ENCODE results near the gene GAS7.

GAS7 gene

GRCh38 chr17:9918352-9918751 lies 280.1 kb downstream of the GAS7 start:
- Histone ChIP-seq H3K36me3 (ENCODE audit: control insufficient read depth in 4 of 4, insufficient read depth in 4 of 4, low read length in 3 of 4) (peaks cover 0 to 8% (median 4%) of the 10 kb centered on the region in 4 experiments), H3K27ac (ENCODE audit: insufficient read depth in 1 of 2, low read depth in 1 of 2, low read length in 2 of 2, poor library complexity in 1 of 2, severe bottlenecking in 2 of 2) (no peak overlapping the region), H3K9me3 (ENCODE audit: control extremely low read depth in 1 of 5, control insufficient read depth in 4 of 5, insufficient read depth in 2 of 5, low read depth in 1 of 5, low read length in 4 of 5) (no peaks in the 10 kb centered on the region), H3K27me3 (replicated peaks in 2 of 5; ENCODE audit: control insufficient read depth in 4 of 5, insufficient read depth in 5 of 5, low read length in 4 of 5) (no peaks in the 10 kb centered on the region), H3K4me3 (ENCODE audit: control insufficient read depth in 1 of 7, extremely low read depth in 1 of 7, insufficient read depth in 4 of 7, low read depth in 2 of 7, low read length in 6 of 7) (no peak overlapping the region), H3K4me1 (ENCODE audit: control extremely low read depth in 1 of 4, control insufficient read depth in 4 of 4, insufficient read depth in 4 of 4, low read length in 3 of 4) (no peaks in the 10 kb centered on the region)
- 97% methylated on average over 4 of the region's 8 CpGs for WGBS (ENCODE audit: insufficient coverage)
- ChIA-PET POLR2A (no interaction called here), CTCF (interaction anchor here (2.7 kb wide), 1 partner anchor 12 kb away, joined by 8 read pairs; no protein-coding TSS in a partner anchor)
- DNase-seq, result no peak

- WGBS (ENCODE audit: insufficient coverage), result 91% methylated on average over 18 of the region's 19 CpGs
- Histone ChIP-seq H3K9me3 (ENCODE audit: control extremely low read depth in 1 of 5, control insufficient read depth in 4 of 5, insufficient read depth in 2 of 5, low read depth in 1 of 5, low read length in 4 of 5) (no peaks in the 10 kb centered on the region), H3K36me3 (ENCODE audit: control insufficient read depth in 4 of 4, insufficient read depth in 4 of 4, low read length in 3 of 4) (peaks cover 0 to 8% (median 4%) of the 10 kb centered on the region in 4 experiments), H3K4me1 (ENCODE audit: control extremely low read depth in 1 of 4, control insufficient read depth in 4 of 4, insufficient read depth in 4 of 4, low read length in 3 of 4) (no peaks in the 10 kb centered on the region), H3K4me3 (ENCODE audit: control insufficient read depth in 1 of 7, extremely low read depth in 1 of 7, insufficient read depth in 4 of 7, low read depth in 2 of 7, low read length in 6 of 7) (no peak overlapping the region), H3K27ac (ENCODE audit: insufficient read depth in 1 of 2, low read depth in 1 of 2, low read length in 2 of 2, poor library complexity in 1 of 2, severe bottlenecking in 2 of 2) (no peak overlapping the region), H3K27me3 (replicated peaks in 2 of 5; ENCODE audit: control insufficient read depth in 4 of 5, insufficient read depth in 5 of 5, low read length in 4 of 5) (no peaks in the 10 kb centered on the region)
- POLR2A ChIA-PET, result no interaction called here
- no peak for DNase-seq
- CTCF ChIA-PET, result interaction anchor here (2.7 kb wide), 1 partner anchor 13 kb away, joined by 8 read pairs; no protein-coding TSS in a partner anchor
Measured at GRCh38 chr17:9917801-9918200, 280.6 kb downstream of the GAS7 start.

GRCh38 chr17:9917131-9917530 lies 281.3 kb downstream of the GAS7 start:
- CTCF ChIA-PET, result interaction anchor here (1.0 to 2.7 kb wide), 2 partner anchors 13 to 18 kb away, joined by 3 to 8 read pairs; no protein-coding TSS in a partner anchor

GRCh38 chr17:9916108-9916507 lies 282.3 kb downstream of the GAS7 start:
- H3K4me3 ChIP-seq (ENCODE audit: control insufficient read depth in 1 of 7, extremely low read depth in 1 of 7, insufficient read depth in 4 of 7, low read depth in 2 of 7, low read length in 6 of 7), result no peak overlapping the region
- no peaks in the 10 kb centered on the region for H3K4me1 ChIP-seq (ENCODE audit: control extremely low read depth in 1 of 4, control insufficient read depth in 4 of 4, insufficient read depth in 4 of 4, low read length in 3 of 4)
- ChIA-PET CTCF (interaction anchor here (1.0 kb wide), 1 partner anchor 19 kb away, joined by 3 read pairs; no protein-coding TSS in a partner anchor), POLR2A (no interaction called here)
- no peak for DNase-seq
- 98% methylated on average over 5 of the region's 8 CpGs for WGBS (ENCODE audit: insufficient coverage)
- H3K9me3 ChIP-seq (ENCODE audit: control extremely low read depth in 1 of 5, control insufficient read depth in 4 of 5, insufficient read depth in 2 of 5, low read depth in 1 of 5, low read length in 4 of 5), result no peaks in the 10 kb centered on the region
- H3K27ac ChIP-seq (ENCODE audit: insufficient read depth in 1 of 2, low read depth in 1 of 2, low read length in 2 of 2, poor library complexity in 1 of 2, severe bottlenecking in 2 of 2), result no peak overlapping the region
- peaks cover 0 to 8% (median 4%) of the 10 kb centered on the region in 4 experiments for H3K36me3 ChIP-seq (ENCODE audit: control insufficient read depth in 4 of 4, insufficient read depth in 4 of 4, low read length in 3 of 4)
- H3K27me3 ChIP-seq (replicated peaks in 2 of 5; ENCODE audit: control insufficient read depth in 4 of 5, insufficient read depth in 5 of 5, low read length in 4 of 5), result no peaks in the 10 kb centered on the region

More at GRCh38 chr17:9917131-9917530, 281.3 kb downstream of the GAS7 start:
- H3K27ac ChIP-seq (ENCODE audit: insufficient read depth in 1 of 2, low read depth in 1 of 2, low read length in 2 of 2, poor library complexity in 1 of 2, severe bottlenecking in 2 of 2), result no peak overlapping the region
- H3K9me3 ChIP-seq (ENCODE audit: control extremely low read depth in 1 of 5, control insufficient read depth in 4 of 5, insufficient read depth in 2 of 5, low read depth in 1 of 5, low read length in 4 of 5), result no peaks in the 10 kb centered on the region
- H3K36me3 ChIP-seq (ENCODE audit: control insufficient read depth in 4 of 4, insufficient read depth in 4 of 4, low read length in 3 of 4), result peaks cover 0 to 8% (median 4%) of the 10 kb centered on the region in 4 experiments
- H3K4me3 ChIP-seq (ENCODE audit: control insufficient read depth in 1 of 7, extremely low read depth in 1 of 7, insufficient read depth in 4 of 7, low read depth in 2 of 7, low read length in 6 of 7), result no peak overlapping the region
- WGBS (ENCODE audit: insufficient coverage), result 95% methylated on average over 11 of the region's 13 CpGs
- POLR2A ChIA-PET, result no interaction called here
- no peaks in the 10 kb centered on the region for H3K4me1 ChIP-seq (ENCODE audit: control extremely low read depth in 1 of 4, control insufficient read depth in 4 of 4, insufficient read depth in 4 of 4, low read length in 3 of 4)
- DNase-seq, result no peak
- no peaks in the 10 kb centered on the region for H3K27me3 ChIP-seq (replicated peaks in 2 of 5; ENCODE audit: control insufficient read depth in 4 of 5, insufficient read depth in 5 of 5, low read length in 4 of 5)

- H3K9me3 ChIP-seq (ENCODE audit: control extremely low read depth in 1 of 5, control insufficient read depth in 4 of 5, insufficient read depth in 2 of 5, low read depth in 1 of 5, low read length in 4 of 5), result no peaks in the 10 kb centered on the region
- H3K4me3 ChIP-seq (ENCODE audit: control insufficient read depth in 1 of 7, extremely low read depth in 1 of 7, insufficient read depth in 4 of 7, low read depth in 2 of 7, low read length in 6 of 7), result no peak overlapping the region
- H3K27ac ChIP-seq (ENCODE audit: insufficient read depth in 1 of 2, low read depth in 1 of 2, low read length in 2 of 2, poor library complexity in 1 of 2, severe bottlenecking in 2 of 2), result no peak overlapping the region
- POLR2A ChIA-PET, result no interaction called here
- H3K36me3 ChIP-seq (ENCODE audit: control insufficient read depth in 4 of 4, insufficient read depth in 4 of 4, low read length in 3 of 4), result peaks cover 0 to 8% (median 0%) of the 10 kb centered on the region in 4 experiments
- peaks cover 0 to 8% (median 0%) of the 10 kb centered on the region in 5 experiments for H3K27me3 ChIP-seq (replicated peaks in 2 of 5; ENCODE audit: control insufficient read depth in 4 of 5, insufficient read depth in 5 of 5, low read length in 4 of 5)
- no peak for DNase-seq
- CTCF ChIA-PET, result no interaction called here
- H3K4me1 ChIP-seq (ENCODE audit: control extremely low read depth in 1 of 4, control insufficient read depth in 4 of 4, insufficient read depth in 4 of 4, low read length in 3 of 4), result no peaks in the 10 kb centered on the region
- WGBS (ENCODE audit: insufficient coverage), result 100% methylated on average over 2 of the region's 5 CpGs
Measured at GRCh38 chr17:9913476-9913875, 284.9 kb downstream of the GAS7 start.

GRCh38 chr17:9912121-9913099 lies 286.0 kb downstream of the GAS7 start:
- CTCF ChIA-PET, result interaction anchor here (0.8 kb wide), 1 partner anchor 706 kb away, joined by 4 read pairs; no protein-coding TSS in a partner anchor
- WGBS (ENCODE audit: insufficient coverage), result 91% methylated on average over 14 of the region's 18 CpGs
- POLR2A ChIA-PET, result no interaction called here

GRCh38 chr17:9911089-9911488 lies 287.3 kb downstream of the GAS7 start:
- Histone ChIP-seq H3K9me3 (ENCODE audit: control extremely low read depth in 1 of 5, control insufficient read depth in 4 of 5, insufficient read depth in 2 of 5, low read depth in 1 of 5, low read length in 4 of 5) (no peaks in the 10 kb centered on the region), H3K36me3 (ENCODE audit: control insufficient read depth in 4 of 4, insufficient read depth in 4 of 4, low read length in 3 of 4) (peaks cover 0 to 6% (median 0%) of the 10 kb centered on the region in 4 experiments), H3K4me3 (ENCODE audit: control insufficient read depth in 1 of 7, extremely low read depth in 1 of 7, insufficient read depth in 4 of 7, low read depth in 2 of 7, low read length in 6 of 7) (no peak overlapping the region), H3K27ac (ENCODE audit: insufficient read depth in 1 of 2, low read depth in 1 of 2, low read length in 2 of 2, poor library complexity in 1 of 2, severe bottlenecking in 2 of 2) (no peak overlapping the region), H3K27me3 (replicated peaks in 2 of 5; ENCODE audit: control insufficient read depth in 4 of 5, insufficient read depth in 5 of 5, low read length in 4 of 5) (peaks cover 0 to 8% (median 0%) of the 10 kb centered on the region in 5 experiments), H3K4me1 (ENCODE audit: control extremely low read depth in 1 of 4, control insufficient read depth in 4 of 4, insufficient read depth in 4 of 4, low read length in 3 of 4) (no peaks in the 10 kb centered on the region)
- POLR2A ChIA-PET, result no interaction called here
- DNase-seq, result no peak
- CTCF ChIA-PET, result no interaction called here
- 96% methylated on average over 9 of the region's 12 CpGs for WGBS (ENCODE audit: insufficient coverage)

More at GRCh38 chr17:9912121-9913099, 286.0 kb downstream of the GAS7 start:
- no peak overlapping the region for H3K27ac ChIP-seq (ENCODE audit: insufficient read depth in 1 of 2, low read depth in 1 of 2, low read length in 2 of 2, poor library complexity in 1 of 2, severe bottlenecking in 2 of 2)
- no peaks in the 10 kb centered on the region for H3K4me1 ChIP-seq (ENCODE audit: control extremely low read depth in 1 of 4, control insufficient read depth in 4 of 4, insufficient read depth in 4 of 4, low read length in 3 of 4)
- no peak for DNase-seq
- H3K4me3 ChIP-seq (ENCODE audit: control insufficient read depth in 1 of 7, extremely low read depth in 1 of 7, insufficient read depth in 4 of 7, low read depth in 2 of 7, low read length in 6 of 7), result no peak overlapping the region
- no peaks in the 10 kb centered on the region for H3K9me3 ChIP-seq (ENCODE audit: control extremely low read depth in 1 of 5, control insufficient read depth in 4 of 5, insufficient read depth in 2 of 5, low read depth in 1 of 5, low read length in 4 of 5)
- peaks cover 0 to 8% (median 0%) of the 10 kb centered on the region in 4 experiments for H3K36me3 ChIP-seq (ENCODE audit: control insufficient read depth in 4 of 4, insufficient read depth in 4 of 4, low read length in 3 of 4)
- peaks cover 0 to 8% (median 0%) of the 10 kb centered on the region in 5 experiments for H3K27me3 ChIP-seq (replicated peaks in 2 of 5; ENCODE audit: control insufficient read depth in 4 of 5, insufficient read depth in 5 of 5, low read length in 4 of 5)
